GM12891 (cell line): Measurements from ENCODE around the gene P2RY14.

Source experiments
- PAX5 ChIP-seq: IDR thresholded peaks from 2 replicates; pipeline ENCODE4 v1.6.1; 2011; ENCODE audit warnings: low read length, moderate library complexity, mild to moderate bottlenecking; ENCODE audit not compliant: insufficient read depth, severe bottlenecking
- POLR2A ChIP-seq: IDR thresholded peaks from 2 replicates; pipeline ENCODE4 v1.6.1; 2011; ENCODE audit warnings: low read depth, low read length, control low read depth
- POLR2AphosphoS5 ChIP-seq: IDR thresholded peaks from 2 replicates; pipeline ENCODE4 v1.6.1; 2011; ENCODE audit warnings: low read depth, low read length, control low read depth
- POU2F2 ChIP-seq: IDR thresholded peaks from 2 replicates; pipeline ENCODE4 v1.6.1; 2011; ENCODE audit warnings: low read depth, mild to moderate bottlenecking, control low read depth, low read length, moderate library complexity
- SPI1 ChIP-seq: IDR thresholded peaks from 2 replicates; pipeline ENCODE4 v1.6.1; 2011; ENCODE audit warnings: low read depth, low read length, control low read depth
- TAF1 ChIP-seq: IDR thresholded peaks from 2 replicates; pipeline ENCODE4 v1.6.1; 2011; ENCODE audit warnings: low read depth, low read length, control low read depth

DNA sequence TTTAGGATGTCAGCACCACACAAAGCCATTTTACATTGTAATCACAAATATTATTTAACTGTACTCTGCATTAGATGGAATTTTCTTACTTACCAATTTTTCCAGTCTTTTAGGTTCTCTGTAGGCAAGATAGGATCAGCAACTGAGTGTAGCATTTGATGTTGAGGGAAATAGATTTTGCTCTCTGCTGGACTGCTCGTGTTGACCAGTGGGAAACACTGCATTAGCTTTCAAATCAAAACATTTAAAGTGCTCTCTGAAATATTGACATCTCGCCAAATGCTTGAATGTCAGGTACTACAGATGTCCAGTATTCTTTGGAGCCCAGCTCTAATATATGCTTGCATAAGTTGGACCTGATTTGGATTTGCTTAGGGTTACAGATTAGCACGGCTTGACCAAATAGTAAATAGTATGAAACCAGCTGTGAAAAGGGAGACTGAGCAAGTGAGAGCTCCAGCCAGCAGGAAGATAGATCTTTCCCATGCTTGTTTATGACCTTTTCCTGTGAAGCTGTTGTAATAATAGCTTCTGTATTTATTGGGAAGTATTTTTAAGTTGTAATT lies 29.5 kb downstream of the P2RY14 start:
- TF ChIP-seq POLR2A (no peak), POLR2AphosphoS5 (no peak), TAF1 (no peak), PAX5 (no peak), SPI1 (no peak), POU2F2 (no peak)
